Stimulated activated CD8-positive, alpha-beta memory T cell treated with anti-CD3 and anti-CD28 coated beads, Interleukin-7, amount 100 ng/mL, for 48 hours (primary cell): ENCODE data around the gene PXMP2.
"Not testable (repeated sequence)": the region's sequence is repeated elsewhere in the genome, so short reads cannot be mapped to it uniquely, and the experiment has no call there.

Source experiments
- DNase-seq, 2 donors: peaks; one replicate each; pipeline ENCODE4 v3.0.0-alpha.2; 2020; ENCODE audit warnings: low read depth in 1 of 2; ENCODE audit errors: extremely low read depth in 1 of 2

The PXMP2 gene

DNA sequence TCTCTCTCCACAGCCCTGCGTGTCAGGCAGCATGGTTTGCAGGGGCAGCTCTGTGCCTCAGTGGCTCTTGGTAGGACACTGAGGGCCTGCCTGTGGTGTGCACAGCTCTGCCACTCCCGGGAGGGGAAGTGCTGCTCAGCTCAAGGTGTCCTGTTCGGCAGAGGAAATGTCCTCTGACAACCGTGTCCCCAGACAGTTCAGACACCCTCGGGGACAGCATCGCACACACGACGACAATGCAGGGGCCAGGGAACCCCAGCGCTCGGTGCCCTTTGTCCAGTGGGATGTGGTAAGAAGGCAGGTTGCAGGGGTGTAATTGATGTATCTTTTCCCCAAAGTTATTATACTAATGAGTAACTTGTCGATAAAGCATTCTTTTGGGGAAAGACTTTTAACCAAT is 60.0 kb downstream of the PXMP2 start:
- no peak for DNase-seq

DNA sequence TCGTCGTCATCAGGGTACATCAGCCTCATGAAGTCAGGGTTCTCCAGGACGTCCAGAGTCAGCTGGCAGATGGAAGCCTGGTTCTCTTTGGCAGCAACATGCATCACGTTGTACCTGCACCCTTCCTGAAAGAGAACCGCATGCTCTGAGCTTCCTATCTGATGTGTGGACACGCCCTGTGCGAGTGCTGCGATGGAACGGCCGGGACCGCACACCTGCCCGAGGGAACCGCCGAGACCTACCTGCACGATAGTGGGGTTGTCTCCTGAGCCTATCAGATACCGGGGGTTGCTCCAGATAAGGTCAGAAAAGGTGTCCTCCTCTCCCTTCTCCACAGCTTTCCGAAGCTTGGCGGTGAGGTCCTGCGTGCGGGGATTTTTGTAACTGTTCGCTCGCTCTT is 60.5 kb downstream of the PXMP2 start:
- no peak for DNase-seq

DNA sequence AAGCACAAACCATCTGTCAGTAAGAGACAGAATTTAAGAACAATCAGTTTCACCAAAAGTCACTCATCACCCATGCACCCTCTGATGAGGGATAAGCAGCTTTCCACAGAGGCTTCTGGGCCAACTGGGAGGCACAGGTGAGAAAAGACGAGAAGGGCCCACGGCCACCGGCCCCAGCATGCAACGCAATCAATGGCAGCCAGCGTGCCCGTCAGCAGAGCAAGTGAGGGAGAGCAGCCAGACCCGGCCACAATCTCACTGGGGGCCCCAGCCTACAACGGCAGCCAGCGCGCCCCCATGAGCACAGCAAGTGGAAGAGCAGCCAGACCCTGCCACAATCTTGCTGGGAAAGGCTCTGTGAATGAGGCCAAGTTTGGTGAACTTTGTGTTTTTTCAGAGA is 60.9 kb downstream of the PXMP2 start:
- no peak for DNase-seq

DNA sequence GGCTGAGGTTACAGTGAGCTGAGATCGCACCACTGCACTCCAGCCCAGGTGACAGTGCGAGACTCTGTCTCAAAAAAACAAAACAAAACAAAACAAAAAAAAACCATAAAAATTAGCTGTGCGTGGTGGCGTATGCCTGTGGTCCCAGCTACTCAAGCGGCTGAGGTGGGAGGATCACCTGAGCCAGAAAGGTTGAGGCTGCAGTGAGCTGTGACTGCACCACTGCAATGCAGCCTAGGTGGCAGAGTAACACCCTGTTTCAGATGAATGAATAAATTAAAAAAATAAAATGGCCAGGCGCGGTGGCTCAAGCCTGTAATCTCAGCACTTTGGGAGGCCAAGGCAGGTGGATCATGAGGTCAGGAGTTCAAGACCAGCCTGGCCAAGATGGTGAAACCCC is 66.3 kb downstream of the PXMP2 start:
- DNase-seq, result not testable (repeated sequence)

DNA sequence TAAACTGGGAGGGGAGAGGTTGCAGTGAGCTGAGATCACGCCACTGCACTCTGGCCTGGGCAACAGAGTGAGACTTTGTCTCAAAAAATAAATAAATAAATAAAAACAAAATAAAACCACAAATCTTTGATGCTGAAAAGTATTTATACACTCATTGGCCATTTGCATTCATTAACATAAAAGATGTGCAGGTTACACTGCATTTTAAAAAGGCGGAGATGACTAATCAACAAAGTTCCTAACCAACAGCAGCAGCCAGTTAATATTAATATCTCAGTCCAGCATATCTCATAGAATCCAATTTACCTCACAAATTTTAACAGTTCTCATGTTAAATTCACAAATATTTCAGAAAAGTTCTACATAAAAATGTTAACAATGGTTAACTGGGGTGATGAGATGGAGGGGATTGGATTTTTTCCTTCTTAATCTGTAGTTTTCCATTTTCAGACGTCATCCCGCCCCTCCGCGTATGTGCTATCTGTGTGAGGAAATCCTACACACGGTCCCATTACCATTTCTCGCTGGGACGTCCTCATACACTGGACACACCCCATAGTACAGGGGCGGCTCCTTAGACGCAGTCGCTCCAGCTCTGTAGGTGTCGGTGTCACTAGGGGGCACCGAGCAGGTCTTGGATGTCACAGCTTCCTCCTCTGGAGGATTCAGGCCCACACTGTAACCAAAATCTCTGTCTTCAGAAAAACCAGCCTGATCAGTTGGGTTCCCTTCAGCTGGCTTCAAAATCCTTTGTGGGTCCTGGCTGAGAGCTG is 67.0 kb downstream of the PXMP2 start:
- DNase-seq, result no peak
